H9 (cell line): ENCODE results near the gene PAQR4. TPM values are rescaled to one million over a fixed set of nuclear protein-coding genes. Genes with fewer than 3 reads are reported as not detected.

Source experiments
- DNase-seq: peaks from one replicate; pipeline ENCODE4 v3.0.0-alpha.2; 2017
- H2AFZ ChIP-seq: one replicate; pipeline ENCODE4 v1.6.1; 2013; ENCODE audit warnings: mild to moderate bottlenecking, low read length, control low read depth, moderate library complexity
- H2AK5ac ChIP-seq: 2 replicates; pipeline ENCODE4 v1.6.1; 2013; ENCODE audit warnings: low read length, control low read depth, mixed read lengths; ENCODE audit not compliant: insufficient read length
- H2BK120ac ChIP-seq: one replicate; pipeline ENCODE4 v1.6.1; 2013; ENCODE audit warnings: low read depth, mild to moderate bottlenecking, low read length, control low read depth, inconsistent platforms; ENCODE audit not compliant: poor library complexity, severe bottlenecking
- H2BK12ac ChIP-seq: 2 replicates; pipeline ENCODE4 v1.6.1; 2013; ENCODE audit warnings: low read length, control low read depth, mixed read lengths, low read depth; ENCODE audit not compliant: insufficient read length
- H2BK15ac ChIP-seq: 2 replicates; pipeline ENCODE4 v1.6.1; 2013; ENCODE audit warnings: low read depth, low read length, control low read depth
- H2BK20ac ChIP-seq: one replicate; pipeline ENCODE4 v1.6.1; 2013; ENCODE audit warnings: low read depth, mild to moderate bottlenecking, low read length, control low read depth, inconsistent platforms; ENCODE audit not compliant: poor library complexity, severe bottlenecking
- H2BK5ac ChIP-seq: 2 replicates; pipeline ENCODE4 v1.6.1; 2013; ENCODE audit warnings: low read length, control low read depth, mixed read lengths; ENCODE audit not compliant: insufficient read length
- H3K14ac ChIP-seq: 2 replicates; pipeline ENCODE4 v1.6.1; 2013; ENCODE audit warnings: low read length, control low read depth; ENCODE audit not compliant: insufficient read depth
- H3K18ac ChIP-seq: 2 replicates; pipeline ENCODE4 v1.6.1; 2013; ENCODE audit warnings: low read depth, mild to moderate bottlenecking, mixed read lengths, low read length, control low read depth; ENCODE audit not compliant: insufficient read length
- H3K23ac ChIP-seq: 2 replicates; pipeline ENCODE4 v1.6.1; 2013; ENCODE audit warnings: low read length, control low read depth, mixed read lengths, low read depth; ENCODE audit not compliant: insufficient read length
- H3K23me2 ChIP-seq: 2 replicates; pipeline ENCODE4 v1.6.1; 2013; ENCODE audit warnings: low read depth, mild to moderate bottlenecking, mixed read lengths, low read length, control low read depth; ENCODE audit not compliant: insufficient read length, poor library complexity, severe bottlenecking
- H3K27ac ChIP-seq: 2 replicates; pipeline ENCODE4 v1.5.1; 2013; ENCODE audit warnings: low read length, control low read depth, mixed read lengths, low read depth; ENCODE audit not compliant: insufficient read length
- H3K27me3 ChIP-seq: 2 replicates; pipeline ENCODE4 v1.6.1; 2013; ENCODE audit warnings: low read length, control low read depth, inconsistent platforms; ENCODE audit not compliant: insufficient read depth
- H3K4ac ChIP-seq: 2 replicates; pipeline ENCODE4 v1.6.1; 2013; ENCODE audit warnings: low read depth, mild to moderate bottlenecking, control low read depth, inconsistent platforms, low read length, moderate library complexity
- H3K4me1 ChIP-seq: 2 replicates; pipeline ENCODE4 v1.6.1; 2013; ENCODE audit warnings: low read length, control low read depth, inconsistent platforms; ENCODE audit not compliant: insufficient read depth
- H3K4me2 ChIP-seq: 2 replicates; pipeline ENCODE4 v1.6.1; 2013; ENCODE audit warnings: low read length, control low read depth, mixed read lengths; ENCODE audit not compliant: insufficient read length, insufficient read depth
- H3K56ac ChIP-seq: 2 replicates; pipeline ENCODE4 v1.6.1; 2013; ENCODE audit warnings: low read depth, mild to moderate bottlenecking, mixed read lengths, low read length, control low read depth; ENCODE audit not compliant: insufficient read length
- H3K79me1 ChIP-seq: 2 replicates; pipeline ENCODE4 v1.6.1; 2013; ENCODE audit warnings: low read depth, mild to moderate bottlenecking, moderate library complexity, low read length, control low read depth, inconsistent platforms; ENCODE audit not compliant: insufficient read depth, poor library complexity, severe bottlenecking
- H3K79me2 ChIP-seq: 2 replicates; pipeline ENCODE4 v1.6.1; 2013; ENCODE audit warnings: low read length, control low read depth, inconsistent platforms; ENCODE audit not compliant: insufficient read depth
- H3K9ac ChIP-seq: 2 replicates; pipeline ENCODE4 v1.6.1; 2013; ENCODE audit warnings: low read length, control low read depth, mixed read lengths; ENCODE audit not compliant: insufficient read length; ENCODE audit errors: extremely low read depth
- H3K9me3 ChIP-seq: one replicate; pipeline ENCODE4 v1.6.1; 2013; ENCODE audit warnings: low read depth, low read length, inconsistent platforms; ENCODE audit not compliant: control insufficient read depth
- H3T11ph ChIP-seq: one replicate; pipeline ENCODE4 v1.6.1; 2013; ENCODE audit warnings: mild to moderate bottlenecking, low read length, control low read depth, inconsistent platforms
- H4K20me1 ChIP-seq: one replicate; pipeline ENCODE4 v1.6.1; 2013; ENCODE audit not compliant: control insufficient read depth, insufficient read length, insufficient read depth
- H4K5ac ChIP-seq: 2 replicates; pipeline ENCODE4 v1.6.1; 2013; ENCODE audit warnings: low read depth, mild to moderate bottlenecking, mixed read lengths, low read length, control low read depth; ENCODE audit not compliant: insufficient read length
- H4K8ac ChIP-seq: replicated peaks from 2 replicates; pipeline ENCODE4 v1.6.1; 2013; ENCODE audit warnings: low read length, control low read depth, mixed read lengths, low read depth; ENCODE audit not compliant: insufficient read length
- H4K91ac ChIP-seq: 2 replicates; pipeline ENCODE4 v1.6.1; 2013; ENCODE audit warnings: low read depth, mild to moderate bottlenecking, moderate library complexity, mixed read lengths, low read length, control low read depth; ENCODE audit not compliant: insufficient read length
- H3K27ac Mint-ChIP-seq, 3 experiments: 2 replicates in 2 of 3; 3 replicates in 1 of 3; pipeline ENCODE4 v1.8.0; 2020 to 2021; ENCODE audit warnings: mixed read lengths in 3 of 3, mild to moderate bottlenecking in 1 of 3, moderate library complexity in 1 of 3
- H3K27me3 Mint-ChIP-seq: 2 replicates; pipeline ENCODE4 v1.8.0; 2021; ENCODE audit warnings: low read depth, mild to moderate bottlenecking, moderate library complexity, mixed read lengths
- H3K36me3 Mint-ChIP-seq, 3 experiments: 2 replicates in 2 of 3; 3 replicates in 1 of 3; pipeline ENCODE4 v1.8.0; 2020 to 2021; ENCODE audit warnings: low read depth in 3 of 3, mixed read lengths in 3 of 3; ENCODE audit not compliant: insufficient read depth in 1 of 3
- H3K4me1 Mint-ChIP-seq, 2 experiments: 2 replicates each; pipeline ENCODE4 v1.8.0; 2020; ENCODE audit warnings: mixed read lengths in 2 of 2
- H3K4me3 Mint-ChIP-seq, 2 experiments: 2 replicates in 1 of 2; 3 replicates in 1 of 2; pipeline ENCODE4 v1.8.0; 2020 to 2021; ENCODE audit warnings: mild to moderate bottlenecking in 2 of 2, mixed read lengths in 2 of 2, moderate library complexity in 1 of 2
- H3K9me3 Mint-ChIP-seq, 2 experiments: 2 replicates in 1 of 2; 3 replicates in 1 of 2; pipeline ENCODE4 v1.8.0; 2020; ENCODE audit warnings: mild to moderate bottlenecking in 2 of 2, mixed read lengths in 2 of 2, moderate library complexity in 1 of 2
- WGBS: extraction: QIAGEN DNeasy Blood & Tissue Kit; methylation state at CpG from one replicate; pipeline ENCODE4 v1.1.7; 2013; ENCODE audit warnings: missing lambda C conversion rate, low lambda C conversion rate, mixed read lengths; ENCODE audit not compliant: insufficient read length; ENCODE audit errors: extremely low coverage; 5-methylcytosine and 5-hydroxymethylcytosine counted together
- total RNA-seq: library from RNA; stranded (reverse); gene quantifications from 2 replicates; pipeline ENCODE4 v1.2.1, GENCODE V29; 2021
- TF ChIP-seq, protein P1 (sequence below): fragments of 200-600 bp; sonication (generic); conservative IDR thresholded peaks from 3 replicates; pipeline ENCODE4 v1.8.0; 2021; ENCODE audit warnings: antibody characterized with exemption, mild to moderate bottlenecking

Gene PAQR4
- total RNA-seq, 1 experiment from 2014 or later: 32.1 TPM

DNA sequence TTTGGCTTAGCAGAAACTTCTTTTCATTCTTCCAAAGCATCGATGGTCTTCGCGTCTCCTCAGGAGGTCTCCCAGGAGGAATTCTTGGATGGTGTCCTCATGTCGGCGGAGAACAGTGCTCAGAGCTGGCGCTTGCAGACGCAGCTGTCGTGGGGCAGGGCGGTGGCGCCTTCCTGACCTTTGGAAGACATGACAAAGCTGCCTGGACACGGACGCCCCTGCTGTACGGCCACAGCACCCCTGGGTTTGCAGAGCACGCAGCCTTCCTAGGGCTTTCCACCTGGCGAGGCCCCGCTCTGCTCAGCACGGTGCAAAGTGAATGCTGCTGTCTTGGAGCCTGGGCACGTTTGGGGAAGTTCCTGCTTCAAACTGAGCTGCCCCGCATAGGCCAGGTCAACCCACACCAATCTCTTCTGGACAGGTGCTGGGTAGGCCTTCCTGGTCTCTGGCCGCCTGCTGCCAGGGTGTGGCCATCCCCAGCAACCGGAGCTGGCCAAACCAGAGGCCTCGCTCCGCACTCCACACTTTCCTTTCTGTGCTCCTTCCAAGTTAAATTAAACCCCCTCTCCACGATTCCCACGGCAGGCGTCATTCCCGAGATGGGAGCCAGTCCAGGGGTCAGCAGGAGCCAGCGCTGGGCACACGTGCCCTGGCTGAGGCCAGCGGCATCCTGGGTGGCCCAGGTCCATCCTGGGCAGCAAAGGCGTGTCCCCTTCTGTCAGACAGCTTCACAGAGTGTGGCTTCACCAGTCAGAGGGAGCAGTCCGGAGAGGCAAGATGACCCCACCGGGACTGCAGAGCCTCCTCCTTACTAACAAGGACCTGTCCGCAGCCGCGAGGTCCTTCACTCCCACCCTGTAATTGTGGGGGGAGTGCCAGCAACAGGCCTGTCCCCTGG is 20.1 kb upstream of the PAQR4 start:
- Histone ChIP-seq H4K91ac (no peak overlapping the region), H3K79me1 (no peaks in the 10 kb centered on the region), H2AK5ac (no peak overlapping the region), H3K9me3 (no peaks in the 10 kb centered on the region), H4K20me1 (no peaks in the 10 kb centered on the region), H2BK20ac (no peak overlapping the region), H3K56ac (no peak overlapping the region), H2BK15ac (no peak overlapping the region), H4K5ac (no peak overlapping the region), H2BK120ac (no peak overlapping the region), H2AFZ (no peak overlapping the region), H3K9ac (no peak overlapping the region), H3K27ac (no peak overlapping the region), H2BK12ac (no peak overlapping the region), H3K79me2 (no peaks in the 10 kb centered on the region), H3K14ac (no peak overlapping the region), H3T11ph (no peak overlapping the region), H2BK5ac (no peak overlapping the region), H3K4me1 (no peaks in the 10 kb centered on the region), H3K4me2 (no peak overlapping the region), H3K23me2 (no peaks in the 10 kb centered on the region), H3K4ac (no peak overlapping the region), H3K27me3 (no peaks in the 10 kb centered on the region), H4K8ac (no peak overlapping the region), H3K23ac (no peak overlapping the region), H3K18ac (no peak overlapping the region)
- Mint-ChIP-seq H3K4me3 (no peak overlapping the region), H3K9me3 (no peaks in the 10 kb centered on the region; a peak in 1 of 5 replicates), H3K27me3 (peaks cover 2% of the 10 kb centered on the region; the same call in 1 of the 2 replicates), H3K4me1 (peaks cover 2% of the 10 kb centered on the region in 2 experiments), H3K27ac (peak overlapping the region in 1 of 3 experiments; percentile 20; a peak in 1 of 7 replicates), H3K36me3 (peaks cover 0 to 12% (median 5%) of the 10 kb centered on the region in 3 experiments; a peak in 4 of 7 replicates)
- WGBS: no CpG with 5 or more reads among the region's 36 CpGs
- TF ChIP-seq, protein P1, sequence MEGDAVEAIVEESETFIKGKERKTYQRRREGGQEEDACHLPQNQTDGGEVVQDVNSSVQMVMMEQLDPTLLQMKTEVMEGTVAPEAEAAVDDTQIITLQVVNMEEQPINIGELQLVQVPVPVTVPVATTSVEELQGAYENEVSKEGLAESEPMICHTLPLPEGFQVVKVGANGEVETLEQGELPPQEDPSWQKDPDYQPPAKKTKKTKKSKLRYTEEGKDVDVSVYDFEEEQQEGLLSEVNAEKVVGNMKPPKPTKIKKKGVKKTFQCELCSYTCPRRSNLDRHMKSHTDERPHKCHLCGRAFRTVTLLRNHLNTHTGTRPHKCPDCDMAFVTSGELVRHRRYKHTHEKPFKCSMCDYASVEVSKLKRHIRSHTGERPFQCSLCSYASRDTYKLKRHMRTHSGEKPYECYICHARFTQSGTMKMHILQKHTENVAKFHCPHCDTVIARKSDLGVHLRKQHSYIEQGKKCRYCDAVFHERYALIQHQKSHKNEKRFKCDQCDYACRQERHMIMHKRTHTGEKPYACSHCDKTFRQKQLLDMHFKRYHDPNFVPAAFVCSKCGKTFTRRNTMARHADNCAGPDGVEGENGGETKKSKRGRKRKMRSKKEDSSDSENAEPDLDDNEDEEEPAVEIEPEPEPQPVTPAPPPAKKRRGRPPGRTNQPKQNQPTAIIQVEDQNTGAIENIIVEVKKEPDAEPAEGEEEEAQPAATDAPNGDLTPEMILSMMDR: no peak
- no peak for DNase-seq
